SH-SY5Y (cell line): ENCODE results near the gene DCHS1.

ENCODE experiments used
- GATA2 ChIP-seq: IDR thresholded peaks from 2 replicates; pipeline ENCODE4 v1.6.1; 2011; ENCODE audit warnings: mild to moderate bottlenecking, low read depth, low read length
- GATA3 ChIP-seq: IDR thresholded peaks from 2 replicates; pipeline ENCODE4 v1.6.1; 2011; ENCODE audit warnings: low read depth, mild to moderate bottlenecking, low read length, moderate library complexity

DNA sequence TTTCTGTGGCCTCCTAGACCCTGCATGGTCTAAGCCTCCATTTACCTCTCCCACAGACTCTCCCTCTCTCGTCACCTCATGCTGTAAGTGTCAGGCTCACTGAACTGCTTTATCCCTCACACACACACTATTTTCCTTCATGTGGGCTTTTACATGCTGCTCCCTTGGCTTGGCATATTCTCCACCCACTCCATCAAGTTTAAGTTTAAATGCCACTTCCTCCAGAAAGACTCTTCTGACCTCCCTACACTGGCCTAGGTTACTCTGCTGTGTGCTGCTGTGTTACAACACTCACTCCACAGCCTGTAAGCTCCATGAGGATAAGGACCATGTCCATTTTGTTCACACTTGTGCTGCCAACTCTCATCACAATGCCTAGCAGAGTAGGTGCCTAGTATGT is 2.5 kb downstream of the DCHS1 start:
- no peak for TF ChIP-seq GATA2
- TF ChIP-seq GATA3: no peak
